CD14-positive monocyte (primary cell): ENCODE measurements around the gene RAG2. TPM values are rescaled to one million over a fixed set of nuclear protein-coding genes. Genes with fewer than 3 reads are reported as not detected.

ENCODE experiments used
- DNase-seq, 3 donors: peaks; one replicate each; pipeline ENCODE4 v3.0.0-alpha.2; 2011 to 2022
- H2AFZ ChIP-seq: 2 replicates; pipeline ENCODE4 v1.6.0; 2012; ENCODE audit warnings: mild to moderate bottlenecking, low read depth, low read length, inconsistent platforms; ENCODE audit not compliant: insufficient read depth, poor library complexity, severe bottlenecking
- H3K27ac ChIP-seq, 2 donors: 1 replicate in 1 of 2; 2 replicates in 1 of 2; pipeline ENCODE4 v1.5.1; 2012 to 2013; ENCODE audit warnings: low read length in 2 of 2, control low read depth in 1 of 2, inconsistent platforms in 1 of 2, low read depth in 1 of 2, mild to moderate bottlenecking in 1 of 2
- H3K27me3 ChIP-seq, 2 donors: one replicate each; pipeline versions ENCODE4 v1.6.0 to v1.6.1; 2011 to 2013; ENCODE audit warnings: low read length in 2 of 2; ENCODE audit not compliant: control insufficient read depth in 2 of 2, insufficient read depth in 2 of 2
- H3K36me3 ChIP-seq, 2 donors: replicated peaks in 1 of 2; 1 replicate in 1 of 2; 2 replicates in 1 of 2; pipeline versions ENCODE4 v1.5.1 to v1.6.1; 2012 to 2013; ENCODE audit warnings: low read length in 2 of 2, control low read depth in 1 of 2, inconsistent platforms in 1 of 2, mild to moderate bottlenecking in 1 of 2; ENCODE audit not compliant: insufficient read depth in 2 of 2, control insufficient read depth in 1 of 2
- H3K4me1 ChIP-seq, 2 donors: 1 replicate in 1 of 2; 2 replicates in 1 of 2; pipeline versions ENCODE4 v1.5.1 to v1.6.1; 2012 to 2013; ENCODE audit warnings: low read length in 2 of 2, control low read depth in 1 of 2, inconsistent platforms in 1 of 2, mild to moderate bottlenecking in 1 of 2, moderate library complexity in 1 of 2; ENCODE audit not compliant: insufficient read depth in 2 of 2, control insufficient read depth in 1 of 2
- H3K4me2 ChIP-seq: replicated peaks from 2 replicates; pipeline ENCODE3; 2012; ENCODE audit warnings: low read length, moderate library complexity, mild to moderate bottlenecking; ENCODE audit not compliant: poor library complexity, severe bottlenecking; ENCODE audit errors: extremely low read depth
- H3K4me3 ChIP-seq, 3 experiments: fragments of 200-600 bp in 1 of 3; sonication (generic) in 1 of 3; replicated peaks in 1 of 3; 1 replicate in 2 of 3; 2 replicates in 1 of 3; pipeline ENCODE4 v1.5.1; 2011 to 2013; ENCODE audit warnings: low read length in 3 of 3, mild to moderate bottlenecking in 3 of 3, control low read depth in 2 of 3, low read depth in 2 of 3, inconsistent platforms in 1 of 3, moderate library complexity in 1 of 3
- H3K79me2 ChIP-seq: 2 replicates; pipeline ENCODE4 v1.6.0; 2012; ENCODE audit warnings: mild to moderate bottlenecking, control low read depth, inconsistent platforms, low read length, moderate library complexity; ENCODE audit not compliant: insufficient read depth
- H3K9ac ChIP-seq: 2 replicates; pipeline ENCODE4 v1.6.0; 2017; ENCODE audit warnings: low read length, mild to moderate bottlenecking; ENCODE audit not compliant: insufficient read depth, poor library complexity, severe bottlenecking
- H3K9me3 ChIP-seq, 2 donors: replicated peaks in 1 of 2; 1 replicate in 1 of 2; 2 replicates in 1 of 2; pipeline versions ENCODE4 v1.5.1 to v1.6.1; 2012 to 2013; ENCODE audit warnings: low read length in 2 of 2, control low read depth in 1 of 2; ENCODE audit not compliant: control insufficient read depth in 1 of 2, insufficient read depth in 1 of 2
- H4K20me1 ChIP-seq: 2 replicates; pipeline ENCODE4 v1.6.0; 2012; ENCODE audit warnings: mild to moderate bottlenecking, low read length, control low read depth, moderate library complexity; ENCODE audit not compliant: insufficient read depth
- H3K27ac Mint-ChIP-seq, 7 donors: one replicate each; pipeline ENCODE4 v1.8.0; 2020; ENCODE audit warnings: mild to moderate bottlenecking in 7 of 7, mixed read lengths in 7 of 7, moderate library complexity in 6 of 7, inconsistent platforms in 2 of 7
- H3K27me3 Mint-ChIP-seq, 3 donors: one replicate each; pipeline ENCODE4 v1.8.0; 2021 to 2022; ENCODE audit warnings: low read depth in 3 of 3, mild to moderate bottlenecking in 3 of 3, mixed read lengths in 3 of 3, moderate library complexity in 3 of 3, inconsistent platforms in 1 of 3
- H3K36me3 Mint-ChIP-seq, 2 donors: one replicate each; pipeline ENCODE4 v1.8.0; 2020; ENCODE audit warnings: mixed read lengths in 2 of 2, inconsistent platforms in 1 of 2, mild to moderate bottlenecking in 1 of 2
- H3K4me1 Mint-ChIP-seq: one replicate; pipeline ENCODE4 v1.8.0; 2020; ENCODE audit warnings: mild to moderate bottlenecking, mixed read lengths
- H3K4me3 Mint-ChIP-seq, 2 donors: one replicate each; pipeline ENCODE4 v1.8.0; 2020; ENCODE audit warnings: mild to moderate bottlenecking in 2 of 2, mixed read lengths in 2 of 2, moderate library complexity in 1 of 2
- H3K9me3 Mint-ChIP-seq, 7 donors: one replicate each; pipeline ENCODE4 v1.8.0; 2020 to 2022; ENCODE audit warnings: mixed read lengths in 7 of 7, mild to moderate bottlenecking in 6 of 7, moderate library complexity in 6 of 7, inconsistent platforms in 2 of 7
- CTCF ChIP-seq: fragments of 200-600 bp; IDR thresholded peaks from one replicate; pipeline ENCODE4 v1.8.0; 2022; ENCODE audit warnings: antibody characterized with exemption, mild to moderate bottlenecking
- WGBS: methylation state at CpG from one replicate; pipeline ENCODE4 v1.1.5; 2013; ENCODE audit warnings: missing lambda C conversion rate; ENCODE audit not compliant: insufficient coverage; 5-methylcytosine and 5-hydroxymethylcytosine counted together
- intact Hi-C, 2 donors: fragments of 100-400 bp; cut with micrococcal nuclease; formaldehyde crosslinking; loops; one replicate each; pipeline versions ENCODE4 v1.15.0 to v1.15.1; 2023
- polyA plus RNA-seq, 3 donors: library from polyadenylated mRNA; depleted of rRNA in 1 of 3; unstranded in 2 of 3; stranded (reverse) in 1 of 3; fragments of 300-500 nt in 2 of 3; fragments of >200 nt in 1 of 3; fragmentation: Illumina TruSeq in 2 of 3; gene quantifications; 1 replicate in 2 of 3; 2 replicates in 1 of 3; pipeline ENCODE4 v1.2.3, GENCODE V29; 2012 to 2021

RAG2 gene
- polyA plus RNA-seq, 3 donors, result not detected

GRCh38 chr11:36581536-36581935, 16.5 kb downstream of the RAG2 start:
- no peak overlapping the region for H3K4me3 Mint-ChIP-seq
- H3K9ac ChIP-seq, result no peak overlapping the region
- no peak for TF ChIP-seq CTCF
- no peak overlapping the region for H3K4me2 ChIP-seq
- H4K20me1 ChIP-seq, result no peaks in the 10 kb centered on the region
- H3K4me1 Mint-ChIP-seq, result no peaks in the 10 kb centered on the region
- peaks cover 0 to 8% of the 10 kb centered on the region in 2 donors for H3K9me3 ChIP-seq
- peaks cover 2 to 7% (median 2%) of the 10 kb centered on the region in 7 donors for H3K9me3 Mint-ChIP-seq
- no peaks in the 10 kb centered on the region for H3K79me2 ChIP-seq
- 90% methylated on average over 2 of the region's 2 CpGs for WGBS
- intact Hi-C loops, result no loop called here
- H3K36me3 Mint-ChIP-seq, result no peaks in the 10 kb centered on the region
- no peaks in the 10 kb centered on the region for H3K4me1 ChIP-seq
- DNase-seq, result no peak
- no peak overlapping the region for H2AFZ ChIP-seq
- H3K27ac Mint-ChIP-seq, result no peak overlapping the region
- H3K27me3 Mint-ChIP-seq, result no peaks in the 10 kb centered on the region
- no peak overlapping the region for H3K27ac ChIP-seq
- no peak overlapping the region for H3K4me3 ChIP-seq
- no peaks in the 10 kb centered on the region for H3K27me3 ChIP-seq
- no peaks in the 10 kb centered on the region for H3K36me3 ChIP-seq

DNA sequence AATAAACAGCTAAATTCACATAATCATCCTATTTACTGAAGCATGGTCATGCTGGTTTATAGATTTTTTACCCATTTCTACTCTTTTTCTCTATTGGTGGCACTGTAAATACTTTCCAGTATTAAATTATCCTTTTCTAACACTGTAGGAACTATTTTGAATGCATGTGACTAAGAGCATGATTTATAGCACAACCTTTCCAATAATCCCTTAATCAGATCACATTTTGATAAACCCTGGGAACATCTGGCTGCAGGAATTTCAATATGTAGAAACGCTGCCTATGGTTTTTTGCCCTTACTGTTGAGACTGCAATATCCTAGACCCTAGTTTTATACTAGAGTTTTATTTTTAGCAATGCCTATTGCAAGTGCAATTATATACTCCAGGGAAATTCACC, 19.6 kb downstream of the RAG2 start:
- Mint-ChIP-seq H3K27me3 (peaks cover 0 to 1% (median 0%) of the 10 kb centered on the region in 3 donors), H3K9me3 (peaks cover 2 to 7% (median 2%) of the 10 kb centered on the region in 7 donors)
- intact Hi-C loops, result no loop called here

More for the DNA sequence above, 19.6 kb downstream of the RAG2 start:
- no peaks in the 10 kb centered on the region for H3K79me2 ChIP-seq
- no peak overlapping the region for H3K27ac Mint-ChIP-seq
- H3K9me3 ChIP-seq, result peaks cover 0 to 8% of the 10 kb centered on the region in 2 donors
- no peak overlapping the region for H3K4me3 Mint-ChIP-seq
- H2AFZ ChIP-seq, result no peak overlapping the region
- no peak for TF ChIP-seq CTCF
- no CpG with 5 or more reads among the region's 1 CpG for WGBS
- H3K36me3 ChIP-seq, result no peaks in the 10 kb centered on the region
- no peak overlapping the region for H3K9ac ChIP-seq
- no peaks in the 10 kb centered on the region for H3K4me1 ChIP-seq
- no peaks in the 10 kb centered on the region for H3K4me1 Mint-ChIP-seq
- H4K20me1 ChIP-seq, result no peaks in the 10 kb centered on the region
- no peak overlapping the region for H3K4me3 ChIP-seq
- H3K4me2 ChIP-seq, result no peak overlapping the region
- no peaks in the 10 kb centered on the region for H3K36me3 Mint-ChIP-seq
- DNase-seq, result no peak
- no peak overlapping the region for H3K27ac ChIP-seq
- H3K27me3 ChIP-seq, result no peaks in the 10 kb centered on the region
